IPS-NIHi11 (cell line): ENCODE measurements around the gene RNF167.

Source experiments
- DNase-seq: peaks from one replicate; pipeline ENCODE4 v3.0.0; 2012; ENCODE audit warnings: mixed read lengths, low spot score

RNF167 gene

GRCh38 chr17:4953451-4953961 is 13.4 kb downstream of the RNF167 start:
- DNase-seq: no peak

- DNase-seq: no peak
Measured at GRCh38 chr17:4955091-4955490, 15.0 kb downstream of the RNF167 start.

DNA sequence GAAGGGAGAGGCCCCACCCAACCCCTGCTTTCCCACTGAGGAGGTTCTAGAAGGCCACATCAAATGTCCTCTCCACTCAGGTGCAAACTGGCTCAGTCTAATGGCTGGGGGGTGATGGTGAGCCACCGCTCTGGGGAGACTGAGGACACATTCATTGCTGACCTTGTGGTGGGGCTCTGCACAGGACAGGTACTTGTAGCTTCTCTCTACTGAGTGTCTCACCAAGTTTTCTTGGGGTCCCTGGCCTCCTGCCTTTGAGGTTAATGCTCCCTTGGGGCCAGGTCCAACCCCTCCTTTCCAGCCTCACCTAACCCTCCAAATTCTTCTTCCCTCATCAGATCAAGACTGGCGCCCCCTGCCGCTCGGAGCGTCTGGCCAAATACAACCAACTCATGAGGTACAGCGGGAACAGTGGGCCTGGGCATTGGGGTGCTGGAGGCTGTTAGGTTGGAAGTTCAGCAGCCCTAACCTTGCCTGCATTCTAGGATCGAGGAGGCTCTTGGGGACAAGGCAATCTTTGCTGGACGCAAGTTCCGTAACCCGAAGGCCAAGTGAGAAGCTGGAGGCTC is 16.5 kb downstream of the RNF167 start:
- DNase-seq: no peak

- DNase-seq: no peak
Measured at GRCh38 chr17:4958102-4958501, 18.0 kb downstream of the RNF167 start.

GRCh38 chr17:4959261-4959965 is 19.3 kb downstream of the RNF167 start:
- DNase-seq: no peak

GRCh38 chr17:4960279-4960922 is 20.3 kb downstream of the RNF167 start:
- no peak for DNase-seq

GRCh38 chr17:4965311-4965986 is 25.4 kb downstream of the RNF167 start:
- DNase-seq: no peak

DNA sequence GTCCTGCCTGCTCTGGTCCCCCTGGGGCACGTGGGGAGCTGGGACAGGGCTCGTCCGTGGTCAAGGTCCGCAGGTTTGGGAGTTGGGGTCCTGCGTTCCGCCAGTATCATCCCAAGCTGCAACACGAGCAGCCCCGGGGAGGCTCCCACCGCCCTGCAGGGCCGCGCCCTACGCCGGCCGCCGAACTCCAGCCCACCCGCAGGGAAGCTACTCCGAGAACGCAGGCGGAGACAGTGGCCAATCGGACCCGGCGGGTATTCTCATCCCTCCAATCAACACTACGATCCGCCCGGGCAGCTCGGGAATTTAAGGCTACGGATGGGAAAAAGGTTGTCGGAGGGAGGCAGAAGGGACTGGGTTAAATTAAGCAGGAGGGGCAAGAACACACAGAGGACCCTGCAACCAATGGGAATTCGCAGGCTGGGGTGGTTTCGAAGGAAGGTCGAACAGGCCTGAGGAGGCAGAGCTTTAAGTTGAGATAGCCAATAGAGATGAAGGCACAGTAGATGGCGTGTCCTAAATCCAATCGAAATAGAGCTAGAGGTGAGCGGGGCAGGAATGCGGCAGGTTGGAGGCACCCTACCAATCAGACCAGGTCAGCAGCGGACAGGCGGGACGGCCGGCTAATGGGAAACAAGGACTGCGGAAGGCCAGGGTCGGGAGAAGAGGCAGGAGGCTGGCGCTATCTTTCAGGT is 26.9 kb downstream of the RNF167 start:
- peak; percentile 94 for DNase-seq

DNA sequence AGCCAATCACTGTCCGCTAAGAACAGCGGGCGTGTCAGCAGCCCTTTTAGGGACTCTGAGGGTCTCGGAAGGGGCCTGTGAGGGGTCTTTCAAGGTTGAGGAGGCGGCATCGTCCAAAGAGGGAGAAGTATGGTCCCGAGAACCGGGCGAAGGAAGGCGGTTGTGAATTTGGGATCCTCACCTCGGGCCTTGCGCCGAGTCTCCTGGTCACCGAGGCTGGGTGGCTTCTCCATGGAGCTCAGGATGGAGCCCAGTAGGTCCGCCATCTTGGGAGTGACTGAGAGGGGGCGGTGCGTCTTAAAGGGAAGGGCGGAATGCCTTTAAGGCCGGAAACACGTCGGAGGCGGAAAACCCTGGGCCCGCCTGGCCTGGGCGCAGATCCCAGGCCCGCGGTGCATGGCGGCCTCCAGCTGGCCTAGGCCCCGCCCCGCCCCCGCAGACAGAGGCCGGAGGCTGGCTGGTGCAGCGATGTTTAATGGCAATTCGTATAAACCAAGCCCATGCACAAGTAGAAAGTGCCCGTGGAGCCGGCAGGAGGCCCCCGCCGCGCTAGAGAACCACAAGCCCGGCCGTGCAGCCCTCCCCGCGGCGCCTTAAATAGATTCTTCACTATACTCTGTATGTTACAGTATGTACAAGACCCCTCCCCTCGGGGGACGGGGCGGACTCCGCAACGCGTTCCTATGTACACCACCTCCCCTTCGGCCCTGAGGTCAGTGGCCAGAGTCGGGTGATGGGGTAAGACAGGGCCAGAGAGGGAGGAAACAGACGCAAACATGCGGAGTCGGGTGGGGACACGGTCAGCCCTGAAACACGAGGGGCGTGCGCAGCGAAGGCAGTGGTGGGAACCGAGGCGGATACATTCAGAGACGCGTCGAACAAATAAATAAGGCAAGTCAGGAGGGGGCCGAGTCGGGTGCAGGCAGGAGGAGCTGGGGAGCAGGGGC is 27.7 kb downstream of the RNF167 start, which contains the start of gene SPAG7:
TSS of gene SPAG7 (minus strand) at position 279 of the 947 bp plus-strand sequence. CDS start at position 266, 13 bp downstream.
- DNase-seq: peak; percentile 95

- DNase-seq: peak; percentile 45
Measured at GRCh38 chr17:4968486-4969046, 28.5 kb downstream of the RNF167 start.

DNA sequence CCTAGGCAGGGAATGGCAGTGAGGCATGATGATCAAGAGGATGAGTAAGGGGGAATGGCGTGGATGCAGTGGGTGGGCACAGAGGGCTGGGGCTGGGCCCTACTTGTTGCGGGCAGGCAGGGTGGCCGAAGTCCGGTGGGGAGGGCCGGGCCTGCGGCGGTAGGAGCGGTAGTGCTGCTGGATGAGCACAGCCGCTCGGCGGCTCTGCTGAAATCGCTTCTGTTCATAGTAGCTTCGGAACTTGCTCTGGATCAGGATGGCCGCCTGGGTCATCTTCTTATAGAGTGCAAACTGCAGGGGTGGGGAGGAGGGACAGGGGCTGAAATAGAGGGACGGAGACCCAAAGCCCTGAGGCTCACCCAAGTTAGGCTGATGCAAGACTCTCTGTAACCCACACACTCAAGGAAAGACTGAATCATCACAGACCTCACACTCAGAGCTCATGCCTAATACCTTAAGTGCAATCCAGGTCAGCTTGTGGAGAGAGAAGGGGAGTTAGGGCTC is 29.0 kb downstream of the RNF167 start:
- no peak for DNase-seq

- DNase-seq: no peak
Measured at GRCh38 chr17:4969551-4970173, 29.6 kb downstream of the RNF167 start.

- no peak for DNase-seq
Measured at GRCh38 chr17:4970273-4970672, 30.2 kb downstream of the RNF167 start.

GRCh38 chr17:4971826-4972225 is 31.8 kb downstream of the RNF167 start:
- no peak for DNase-seq

DNA sequence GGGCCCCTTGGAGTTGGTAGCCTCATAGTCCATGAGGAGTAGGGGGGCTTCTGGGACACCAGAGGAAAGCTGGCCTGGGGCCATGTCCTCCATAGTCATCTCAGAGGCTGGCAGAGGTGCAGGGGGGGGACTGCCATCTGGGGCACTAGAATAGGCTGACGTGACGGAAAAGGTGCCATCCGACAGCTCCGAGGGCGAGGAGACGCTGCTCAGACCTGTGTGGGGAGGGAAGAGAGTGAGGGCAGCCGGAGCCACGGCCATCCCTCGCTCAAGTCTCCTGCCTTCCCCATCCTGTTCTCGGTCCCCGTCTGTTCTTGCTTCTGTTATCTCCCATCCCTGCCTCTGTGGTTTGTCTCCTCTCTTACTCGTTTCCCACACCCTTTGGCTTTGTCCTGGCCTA is 32.3 kb downstream of the RNF167 start:
- no peak for DNase-seq

GRCh38 chr17:4972752-4973151 is 32.7 kb downstream of the RNF167 start:
- no peak for DNase-seq

- DNase-seq: no peak
Measured at GRCh38 chr17:4973256-4974114, 33.4 kb downstream of the RNF167 start.

DNA sequence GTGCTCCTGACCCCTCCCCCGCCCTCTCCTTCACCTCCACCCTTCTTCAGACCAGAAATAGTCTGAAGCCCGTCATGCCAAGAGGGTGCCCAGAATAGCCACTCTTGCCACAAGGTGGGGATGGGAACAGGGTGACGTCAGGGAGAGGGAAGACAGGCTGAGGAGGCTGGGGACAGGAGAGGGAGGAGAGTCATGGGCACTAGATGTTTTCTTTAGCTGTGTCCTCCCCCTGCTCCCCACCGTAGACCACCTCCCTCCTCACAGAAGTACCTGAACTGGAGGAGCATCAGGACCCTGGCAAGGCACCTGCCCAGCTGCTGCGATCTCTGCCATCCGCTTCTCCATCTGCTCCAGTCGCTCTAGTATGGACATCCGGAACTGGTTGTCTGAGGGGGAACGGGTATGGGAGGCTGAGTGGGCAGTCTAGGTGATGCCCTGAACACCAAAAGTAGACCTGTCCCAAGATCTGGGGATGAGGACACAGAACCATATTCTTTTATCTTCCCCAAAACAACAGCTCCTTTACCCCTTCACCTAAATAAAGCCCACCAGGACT is 34.1 kb downstream of the RNF167 start:
- DNase-seq: no peak
